Natural killer cell treated with Interleukin-12 subunit alpha and Interleukin-12 subunit beta and Interleukin-15 and Interleukin-18, amount 100 ng/mL, for 72 hours (primary cell): ENCODE results near the gene DHRS7. TPM values are rescaled to one million over a fixed set of nuclear protein-coding genes. Genes with fewer than 3 reads are reported as not detected.
"Not testable (repeated sequence)": the region's sequence is repeated elsewhere in the genome, so short reads cannot be mapped to it uniquely, and the experiment has no call there.

Source experiments
- ATAC-seq, 2 donors: fragments of 150-1000 bp; cut with Tn5 transposase in 1 of 2; sonication (Bioruptor Pico), chemical (Tn5 transposase) in 1 of 2; 2 replicates each; pipeline ENCODE4 v1.10.0; 2021
- DNase-seq: peaks from one replicate; pipeline ENCODE4 v3.0.0; 2022; ENCODE audit warnings: low spot score
- H3K27ac Mint-ChIP-seq, 2 donors: 1 replicate in 1 of 2; 2 replicates in 1 of 2; pipeline ENCODE4 v1.8.0; 2022; ENCODE audit warnings: mixed read lengths in 2 of 2, mild to moderate bottlenecking in 1 of 2, moderate library complexity in 1 of 2
- H3K27me3 Mint-ChIP-seq, 2 donors: 1 replicate in 1 of 2; 2 replicates in 1 of 2; pipeline ENCODE4 v1.8.0; 2022; ENCODE audit warnings: mixed read lengths in 2 of 2
- H3K36me3 Mint-ChIP-seq: one replicate; pipeline ENCODE4 v1.8.0; 2022; ENCODE audit warnings: mixed read lengths
- H3K4me1 Mint-ChIP-seq, 2 donors: 1 replicate in 1 of 2; 2 replicates in 1 of 2; pipeline ENCODE4 v1.8.0; 2022; ENCODE audit warnings: low read depth in 2 of 2, mixed read lengths in 2 of 2, mild to moderate bottlenecking in 1 of 2
- H3K4me3 Mint-ChIP-seq: one replicate; pipeline ENCODE4 v1.8.0; 2022; ENCODE audit warnings: mixed read lengths
- H3K9me3 Mint-ChIP-seq: 2 replicates; pipeline ENCODE4 v1.8.0; 2022; ENCODE audit warnings: mixed read lengths
- total RNA-seq, 2 donors: library from RNA; stranded (reverse); gene quantifications; one replicate each; pipeline ENCODE4 v1.2.3, GENCODE V29; 2022

The DHRS7 gene
- total RNA-seq, 2 donors from 2014 or later: 59.0 to 105 TPM

- ATAC-seq: peak in 1 of 2 donors; percentile 54
Observed at GRCh38 chr14:60153991-60154390, 11.2 kb downstream of the DHRS7 start.

GRCh38 chr14:60151715-60152114 is 13.5 kb downstream of the DHRS7 start:
- peaks cover 38% of the 10 kb centered on the region for H3K36me3 Mint-ChIP-seq
- peak overlapping the region; percentile 33 for H3K4me3 Mint-ChIP-seq
- no peaks in the 10 kb centered on the region for H3K9me3 Mint-ChIP-seq
- H3K27ac Mint-ChIP-seq: peak overlapping the region; percentile 83 to 98
- peak; percentile 87 for DNase-seq
- ATAC-seq: peak; percentile 99
- peaks cover 40 to 51% of the 10 kb centered on the region in 2 donors for H3K4me1 Mint-ChIP-seq
- no peaks in the 10 kb centered on the region for H3K27me3 Mint-ChIP-seq

More at GRCh38 chr14:60153991-60154390, 11.2 kb downstream of the DHRS7 start:
- Mint-ChIP-seq H3K4me1 (peaks cover 52 to 56% of the 10 kb centered on the region in 2 donors), H3K27ac (peak overlapping the region; percentile 83 to 97), H3K9me3 (no peaks in the 10 kb centered on the region), H3K27me3 (no peaks in the 10 kb centered on the region), H3K36me3 (peaks cover 26% of the 10 kb centered on the region), H3K4me3 (peak overlapping the region; percentile 62)
- no peak for DNase-seq

GRCh38 chr14:60134702-60135101 is 30.5 kb downstream of the DHRS7 start:
- no peak overlapping the region for H3K4me3 Mint-ChIP-seq
- H3K36me3 Mint-ChIP-seq: peaks cover 16% of the 10 kb centered on the region
- H3K4me1 Mint-ChIP-seq: peaks cover 5 to 14% of the 10 kb centered on the region in 2 donors
- no peak for DNase-seq
- H3K27ac Mint-ChIP-seq: no peak overlapping the region
- H3K9me3 Mint-ChIP-seq: no peaks in the 10 kb centered on the region
- no peak for ATAC-seq
- no peaks in the 10 kb centered on the region for H3K27me3 Mint-ChIP-seq

GRCh38 chr14:60133487-60133886 is 31.7 kb downstream of the DHRS7 start:
- H3K4me1 Mint-ChIP-seq: peaks cover 5 to 14% of the 10 kb centered on the region in 2 donors
- H3K36me3 Mint-ChIP-seq: peaks cover 19% of the 10 kb centered on the region
- DNase-seq: no peak
- H3K4me3 Mint-ChIP-seq: no peak overlapping the region
- no peak for ATAC-seq
- H3K27ac Mint-ChIP-seq: no peak overlapping the region
- H3K27me3 Mint-ChIP-seq: no peaks in the 10 kb centered on the region
- H3K9me3 Mint-ChIP-seq: no peaks in the 10 kb centered on the region

- Mint-ChIP-seq H3K4me1 (peaks cover 8 to 9% of the 10 kb centered on the region in 2 donors), H3K36me3 (peaks cover 50% of the 10 kb centered on the region), H3K4me3 (no peak overlapping the region), H3K27ac (no peak overlapping the region), H3K27me3 (no peaks in the 10 kb centered on the region), H3K9me3 (no peaks in the 10 kb centered on the region)
- ATAC-seq (no peak), DNase-seq (no peak)
Observed at GRCh38 chr14:60125918-60126317, 39.3 kb downstream of the DHRS7 start.

- Mint-ChIP-seq H3K4me3 (no peak overlapping the region), H3K27ac (peak overlapping the region in 1 of 2 donors; percentile 1), H3K4me1 (peaks cover 13 to 14% of the 10 kb centered on the region in 2 donors), H3K9me3 (no peaks in the 10 kb centered on the region), H3K36me3 (peaks cover 13% of the 10 kb centered on the region), H3K27me3 (no peaks in the 10 kb centered on the region)
- ATAC-seq: no peak
- no peak for DNase-seq
Observed at GRCh38 chr14:60116181-60116580, 49.0 kb downstream of the DHRS7 start.

- no peak for ATAC-seq
- H3K9me3 Mint-ChIP-seq: no peaks in the 10 kb centered on the region
- no peak for DNase-seq
- no peaks in the 10 kb centered on the region for H3K27me3 Mint-ChIP-seq
- H3K4me3 Mint-ChIP-seq: no peak overlapping the region
- H3K36me3 Mint-ChIP-seq: peaks cover 12% of the 10 kb centered on the region
- peaks cover 20% of the 10 kb centered on the region in 2 donors for H3K4me1 Mint-ChIP-seq
- H3K27ac Mint-ChIP-seq: peak overlapping the region in 1 of 2 donors; percentile 54
Observed at GRCh38 chr14:60114881-60115280, 50.3 kb downstream of the DHRS7 start.

GRCh38 chr14:60111732-60112131 is 53.5 kb downstream of the DHRS7 start:
- H3K36me3 Mint-ChIP-seq: peaks cover 18% of the 10 kb centered on the region
- ATAC-seq: no peak
- no peak overlapping the region for H3K4me3 Mint-ChIP-seq
- no peak overlapping the region for H3K27ac Mint-ChIP-seq
- H3K4me1 Mint-ChIP-seq: peaks cover 24 to 27% of the 10 kb centered on the region in 2 donors
- H3K9me3 Mint-ChIP-seq: no peaks in the 10 kb centered on the region
- no peaks in the 10 kb centered on the region for H3K27me3 Mint-ChIP-seq
- no peak for DNase-seq

GRCh38 chr14:60107477-60107876 is 57.7 kb downstream of the DHRS7 start:
- H3K27ac Mint-ChIP-seq: peak overlapping the region in 1 of 2 donors; percentile 31
- H3K36me3 Mint-ChIP-seq: peaks cover 12% of the 10 kb centered on the region
- no peaks in the 10 kb centered on the region for H3K27me3 Mint-ChIP-seq

GRCh38 chr14:60106339-60106738 is 58.9 kb downstream of the DHRS7 start:
- Mint-ChIP-seq H3K27me3 (no peaks in the 10 kb centered on the region), H3K9me3 (no peaks in the 10 kb centered on the region), H3K27ac (peak overlapping the region in 1 of 2 donors; percentile 65)

More at GRCh38 chr14:60107477-60107876, 57.7 kb downstream of the DHRS7 start:
- DNase-seq (no peak), ATAC-seq (no peak)
- Mint-ChIP-seq H3K4me1 (peaks cover 21 to 33% of the 10 kb centered on the region in 2 donors), H3K9me3 (no peaks in the 10 kb centered on the region), H3K4me3 (no peak overlapping the region)

GRCh38 chr14:60102389-60102788 is 62.8 kb downstream of the DHRS7 start:
- H3K9me3 Mint-ChIP-seq: no peaks in the 10 kb centered on the region
- ATAC-seq (no peak), DNase-seq (no peak)
- no peak overlapping the region for H3K27ac Mint-ChIP-seq
- peaks cover 9% of the 10 kb centered on the region for H3K36me3 Mint-ChIP-seq
- no peak overlapping the region for H3K4me3 Mint-ChIP-seq
- peaks cover 23 to 42% of the 10 kb centered on the region in 2 donors for H3K4me1 Mint-ChIP-seq
- no peaks in the 10 kb centered on the region for H3K27me3 Mint-ChIP-seq

More at GRCh38 chr14:60106339-60106738, 58.9 kb downstream of the DHRS7 start:
- Mint-ChIP-seq H3K4me3 (no peak overlapping the region), H3K4me1 (peaks cover 21 to 39% of the 10 kb centered on the region in 2 donors), H3K36me3 (peaks cover 12% of the 10 kb centered on the region)
- no peak for DNase-seq
- no peak for ATAC-seq

GRCh38 chr14:60101786-60102185 is 63.4 kb downstream of the DHRS7 start:
- DNase-seq: no peak
- Mint-ChIP-seq H3K27me3 (no peaks in the 10 kb centered on the region), H3K4me3 (no peak overlapping the region), H3K4me1 (peaks cover 23 to 42% of the 10 kb centered on the region in 2 donors), H3K27ac (no peak overlapping the region), H3K9me3 (no peaks in the 10 kb centered on the region), H3K36me3 (peaks cover 9% of the 10 kb centered on the region)
- no peak for ATAC-seq

- not testable (repeated sequence) for DNase-seq, ATAC-seq
- H3K4me1 Mint-ChIP-seq: peaks cover 29 to 39% of the 10 kb centered on the region in 2 donors
Observed at GRCh38 chr14:60099855-60100254, 65.3 kb downstream of the DHRS7 start.

GRCh38 chr14:60097974-60098373 is 67.2 kb downstream of the DHRS7 start:
- no peaks in the 10 kb centered on the region for H3K9me3 Mint-ChIP-seq
- H3K27me3 Mint-ChIP-seq: no peaks in the 10 kb centered on the region
- H3K4me3 Mint-ChIP-seq: no peak overlapping the region
- peaks cover 42 to 51% of the 10 kb centered on the region in 2 donors for H3K4me1 Mint-ChIP-seq
- peak overlapping the region in 1 of 2 donors; percentile 58 for H3K27ac Mint-ChIP-seq
- H3K36me3 Mint-ChIP-seq: peaks cover 15% of the 10 kb centered on the region
- DNase-seq: no peak
- ATAC-seq: no peak

More at GRCh38 chr14:60099855-60100254, 65.3 kb downstream of the DHRS7 start:
- Mint-ChIP-seq H3K27ac (peak overlapping the region; percentile 41 to 95), H3K4me3 (peak overlapping the region; percentile 67)
- not testable (repeated sequence) for H3K27me3 Mint-ChIP-seq, H3K36me3 Mint-ChIP-seq, H3K9me3 Mint-ChIP-seq
